Stimulated activated naive CD4-positive, alpha-beta T cell treated with Interleukin-2 at 50 U/mL for 16 hours (primary cell): ENCODE data around the gene RETREG3.
"Not testable (repeated sequence)": the region's sequence is repeated elsewhere in the genome, so short reads cannot be mapped to it uniquely, and the experiment has no call there.

Source experiments
- DNase-seq: peaks from one replicate; lab custom pipeline; 2025; lab: John Stamatoyannopoulos, UW

Gene RETREG3

DNA sequence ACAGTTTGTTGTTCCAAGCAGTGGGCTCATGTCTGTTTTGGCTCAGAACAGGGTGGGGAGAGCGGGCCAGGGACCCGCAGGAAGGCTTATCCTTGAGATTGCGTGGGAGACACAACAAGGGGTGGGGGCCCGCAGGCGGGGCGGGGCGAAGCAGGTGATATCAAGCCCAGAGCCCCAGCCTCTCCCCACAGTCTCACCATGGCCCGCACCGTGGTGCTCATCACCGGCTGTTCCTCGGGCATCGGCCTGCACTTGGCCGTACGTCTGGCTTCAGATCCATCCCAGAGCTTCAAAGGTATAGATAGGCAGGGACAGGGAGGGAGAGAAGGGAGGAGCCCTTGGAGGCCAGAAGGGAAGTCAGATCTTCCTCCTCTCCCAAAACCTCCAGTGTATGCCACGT, 56.4 kb downstream of the RETREG3 start, which contains the start of gene HSD17B1:
Gene HSD17B1, plus strand, starts transcription at position 188 of the 400 bp plus-strand sequence. Its CDS starts 11 bp downstream, at position 199.
- not testable (repeated sequence) for DNase-seq

DNA sequence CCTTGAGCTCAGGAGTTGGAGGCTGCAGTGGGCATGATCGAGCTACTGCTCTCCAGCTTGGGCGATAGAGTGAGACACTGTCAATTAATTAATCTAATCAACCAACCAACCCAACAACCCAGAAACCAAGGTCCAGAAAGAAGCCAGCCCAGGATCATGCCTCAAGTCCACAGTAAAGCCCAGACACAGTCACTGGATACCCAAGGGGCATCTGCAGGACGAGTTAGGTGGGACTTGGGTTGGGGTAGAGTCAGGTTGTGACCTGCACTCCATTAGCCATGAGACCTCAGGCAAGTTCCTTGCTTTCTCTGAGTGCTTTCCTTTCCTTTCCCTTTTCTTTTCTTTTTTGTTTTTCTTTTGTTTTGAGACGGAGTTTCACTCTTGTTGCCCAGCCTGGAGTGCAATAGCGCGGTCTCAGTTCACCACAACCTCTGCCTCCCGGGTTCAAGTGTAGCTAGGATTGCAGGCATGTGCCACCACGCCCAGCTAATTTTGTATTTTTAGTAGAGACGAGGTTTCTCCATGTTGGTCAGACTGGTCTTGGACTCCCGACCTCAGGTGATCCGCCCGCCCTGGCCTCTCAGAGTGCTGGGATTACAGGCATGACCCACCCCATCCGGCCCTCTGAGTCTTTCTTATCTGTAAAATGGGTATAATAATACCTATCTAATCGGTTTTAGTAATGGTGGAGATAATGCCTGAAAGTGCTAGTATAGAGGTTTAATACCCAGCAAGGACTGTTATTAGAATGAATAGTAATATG, 60.0 kb downstream of the RETREG3 start:
- no peak for DNase-seq

DNA sequence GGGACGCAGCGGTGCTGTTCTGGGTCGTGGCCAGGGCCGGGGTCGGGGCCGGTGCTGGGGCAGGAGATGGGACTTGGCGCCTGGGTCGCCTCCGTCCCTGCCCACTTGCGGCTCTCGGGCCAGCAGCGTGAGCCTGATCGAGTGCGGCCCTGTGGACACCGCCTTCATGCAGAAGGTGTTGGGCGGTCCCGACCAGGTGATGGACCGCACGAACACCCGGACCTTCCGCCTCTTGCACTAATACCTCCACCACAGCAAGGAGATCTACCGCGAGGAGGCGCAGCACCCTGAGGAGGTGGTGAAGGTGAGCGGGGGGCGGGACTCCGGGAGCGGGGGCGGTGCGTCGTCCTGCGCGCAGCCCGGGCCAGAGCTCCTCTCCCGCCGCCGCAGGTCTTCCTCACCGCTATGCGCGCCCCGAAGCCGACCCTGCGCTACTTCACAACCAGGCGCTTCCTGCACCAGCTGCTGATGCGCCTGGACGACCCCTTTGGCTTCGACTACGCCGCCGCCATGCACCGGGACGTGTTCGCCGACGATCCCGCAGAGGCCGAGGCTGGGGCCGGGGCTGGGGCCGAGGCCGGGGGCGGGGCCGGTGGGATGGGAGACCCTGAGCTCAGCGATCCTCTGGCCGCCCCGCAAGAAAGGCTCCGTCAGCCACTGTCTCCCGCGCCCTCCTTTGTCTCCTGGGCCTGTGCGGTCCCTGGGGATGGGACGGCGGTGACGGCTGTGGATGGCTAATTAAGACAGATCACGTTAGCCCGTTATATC, 60.9 kb downstream of the RETREG3 start:
- peak; percentile 75 for DNase-seq

DNA sequence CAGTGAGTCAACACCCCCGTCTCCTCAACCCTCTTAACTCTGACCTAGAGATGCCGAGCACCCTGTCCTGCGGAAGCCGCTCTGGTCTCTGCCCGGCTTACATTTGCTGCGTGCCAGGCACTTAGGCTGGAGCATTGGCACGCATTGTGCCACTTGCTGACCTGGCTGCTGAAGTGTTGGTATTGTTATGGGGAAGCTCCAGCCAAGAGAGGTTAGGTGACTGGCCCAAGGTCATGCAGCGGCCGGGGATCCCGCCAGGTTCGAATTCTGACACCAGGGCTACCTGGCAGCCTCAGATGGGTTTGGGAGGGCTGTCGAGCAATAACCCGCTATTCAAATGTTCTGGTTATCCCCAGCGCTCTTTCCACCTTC, 61.5 kb downstream of the RETREG3 start:
- no peak for DNase-seq

DNA sequence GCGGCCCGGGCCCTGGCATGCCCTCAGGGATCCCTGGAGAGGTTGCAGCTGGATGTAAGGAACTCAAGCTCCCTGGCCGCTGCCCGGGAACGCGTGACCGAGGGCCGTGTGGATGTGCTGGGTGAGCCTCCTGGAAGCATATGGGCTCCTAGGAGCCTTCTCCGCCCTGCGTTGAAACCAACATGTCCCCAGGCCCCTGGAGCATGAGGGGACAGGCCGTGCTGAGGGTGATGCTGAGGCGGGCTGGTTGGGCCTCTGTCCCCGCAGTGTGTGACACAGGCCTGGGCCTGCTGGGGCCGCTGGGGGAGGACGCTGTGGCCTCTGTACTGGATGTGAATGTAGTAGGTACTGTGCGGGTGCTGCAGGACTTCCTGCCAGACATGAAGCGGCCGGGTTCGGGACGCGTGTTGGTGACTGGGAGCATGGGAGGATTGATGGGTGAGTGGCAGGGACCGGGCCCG, 62.1 kb downstream of the RETREG3 start:
- DNase-seq: no peak

DNA sequence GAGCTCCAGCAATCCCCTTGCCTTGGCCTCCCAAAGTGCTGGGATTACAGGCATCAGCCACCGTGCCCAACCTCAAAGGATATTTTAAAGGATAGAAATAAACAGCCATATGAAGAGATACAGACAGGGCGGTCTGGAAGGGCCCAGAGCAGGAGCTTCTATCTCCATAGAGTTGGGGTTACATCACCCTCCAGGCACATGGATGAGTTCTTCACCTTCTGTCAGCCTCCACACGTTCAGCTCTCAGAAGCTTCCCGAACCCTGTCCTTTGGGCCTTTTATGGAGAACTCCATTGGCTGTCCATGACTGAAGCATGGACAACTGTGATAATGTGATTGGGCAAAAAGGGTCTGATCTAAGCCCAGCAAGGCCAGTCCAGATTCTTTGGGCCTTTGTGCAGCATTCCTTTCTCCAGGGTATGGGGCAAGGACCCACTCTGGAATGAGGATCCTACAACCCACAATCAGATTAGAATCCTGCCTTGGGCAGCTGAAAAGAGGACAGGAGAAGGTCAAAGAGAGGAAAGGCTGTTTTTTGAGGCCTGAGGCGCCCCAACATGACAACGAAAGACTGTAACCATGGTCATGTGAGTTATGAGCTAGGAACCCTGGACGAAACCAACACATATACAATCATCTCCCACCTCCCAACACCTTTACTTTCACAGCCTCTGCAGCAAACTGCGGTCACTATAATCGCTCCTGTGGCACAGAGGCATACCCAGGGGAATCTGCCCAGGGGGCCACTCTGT, 63.2 kb downstream of the RETREG3 start:
- DNase-seq: not testable (repeated sequence)

DNA sequence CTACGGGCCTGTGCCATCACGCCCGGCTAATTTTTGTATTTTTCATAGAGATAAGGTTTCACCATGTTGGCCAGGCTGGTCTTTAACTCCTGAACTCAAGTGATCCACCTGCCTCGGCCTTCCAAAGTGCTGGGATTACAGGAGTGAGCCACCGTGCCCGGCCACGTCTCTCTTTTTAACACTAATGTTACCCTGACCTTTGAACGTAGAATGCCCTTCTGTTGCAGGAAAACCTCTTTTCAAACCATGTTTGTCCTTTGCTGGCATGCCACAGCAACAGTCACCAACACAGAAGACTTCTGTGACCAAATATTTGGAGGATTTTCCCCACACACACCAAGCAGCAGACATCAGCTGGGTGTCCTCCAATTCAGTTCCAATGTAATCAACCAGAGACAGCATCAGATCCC, 64.3 kb downstream of the RETREG3 start:
- no peak for DNase-seq

DNA sequence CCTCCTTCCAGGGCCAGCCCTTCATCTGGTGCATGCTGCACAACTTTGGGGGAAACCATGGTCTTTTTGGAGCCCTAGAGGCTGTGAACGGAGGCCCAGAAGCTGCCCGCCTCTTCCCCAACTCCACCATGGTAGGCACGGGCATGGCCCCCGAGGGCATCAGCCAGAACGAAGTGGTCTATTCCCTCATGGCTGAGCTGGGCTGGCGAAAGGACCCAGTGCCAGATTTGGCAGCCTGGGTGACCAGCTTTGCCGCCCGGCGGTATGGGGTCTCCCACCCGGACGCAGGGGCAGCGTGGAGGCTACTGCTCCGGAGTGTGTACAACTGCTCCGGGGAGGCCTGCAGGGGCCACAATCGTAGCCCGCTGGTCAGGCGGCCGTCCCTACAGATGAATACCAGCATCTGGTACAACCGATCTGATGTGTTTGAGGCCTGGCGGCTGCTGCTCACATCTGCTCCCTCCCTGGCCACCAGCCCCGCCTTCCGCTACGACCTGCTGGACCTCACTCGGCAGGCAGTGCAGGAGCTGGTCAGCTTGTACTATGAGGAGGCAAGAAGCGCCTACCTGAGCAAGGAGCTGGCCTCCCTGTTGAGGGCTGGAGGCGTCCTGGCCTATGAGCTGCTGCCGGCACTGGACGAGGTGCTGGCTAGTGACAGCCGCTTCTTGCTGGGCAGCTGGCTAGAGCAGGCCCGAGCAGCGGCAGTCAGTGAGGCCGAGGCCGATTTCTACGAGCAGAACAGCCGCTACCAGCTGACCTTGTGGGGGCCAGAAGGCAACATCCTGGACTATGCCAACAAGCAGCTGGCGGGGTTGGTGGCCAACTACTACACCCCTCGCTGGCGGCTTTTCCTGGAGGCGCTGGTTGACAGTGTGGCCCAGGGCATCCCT, 65.7 kb downstream of the RETREG3 start:
- no peak for DNase-seq

DNA sequence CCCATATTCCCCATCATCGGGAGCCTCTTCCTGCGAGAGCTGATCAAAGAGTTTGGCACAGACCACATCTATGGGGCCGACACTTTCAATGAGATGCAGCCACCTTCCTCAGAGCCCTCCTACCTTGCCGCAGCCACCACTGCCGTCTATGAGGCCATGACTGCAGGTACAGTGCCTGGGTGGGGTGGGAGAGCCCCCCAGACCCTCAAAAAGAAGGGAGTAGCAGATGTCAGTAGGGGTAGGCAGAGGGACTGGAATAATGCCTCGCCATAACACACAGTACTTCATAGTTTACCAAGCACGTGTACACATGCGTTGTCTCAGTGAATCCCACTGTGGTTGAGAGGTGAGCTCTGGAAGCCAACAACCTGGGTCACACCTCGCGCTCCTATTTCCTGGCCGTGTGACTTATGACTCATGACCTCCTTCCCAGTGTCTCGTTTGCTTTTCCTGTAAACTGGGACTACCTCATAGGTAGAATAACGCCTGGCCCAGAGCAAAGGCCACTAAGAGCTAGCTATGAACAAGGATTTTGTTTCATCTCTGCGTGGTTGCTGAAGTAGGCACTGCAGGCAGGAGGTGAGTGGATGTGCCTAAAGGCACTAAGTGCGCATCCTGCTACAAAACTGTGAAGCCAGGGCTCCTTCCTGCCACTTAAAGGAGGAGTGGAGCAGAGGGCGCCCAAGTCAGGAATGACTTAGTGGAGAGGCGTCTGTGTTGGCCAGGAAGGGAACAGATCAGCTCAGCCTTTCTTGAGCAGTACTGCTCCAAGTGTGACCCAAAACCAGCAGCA, 67.9 kb downstream of the RETREG3 start:
- DNase-seq: no peak

DNA sequence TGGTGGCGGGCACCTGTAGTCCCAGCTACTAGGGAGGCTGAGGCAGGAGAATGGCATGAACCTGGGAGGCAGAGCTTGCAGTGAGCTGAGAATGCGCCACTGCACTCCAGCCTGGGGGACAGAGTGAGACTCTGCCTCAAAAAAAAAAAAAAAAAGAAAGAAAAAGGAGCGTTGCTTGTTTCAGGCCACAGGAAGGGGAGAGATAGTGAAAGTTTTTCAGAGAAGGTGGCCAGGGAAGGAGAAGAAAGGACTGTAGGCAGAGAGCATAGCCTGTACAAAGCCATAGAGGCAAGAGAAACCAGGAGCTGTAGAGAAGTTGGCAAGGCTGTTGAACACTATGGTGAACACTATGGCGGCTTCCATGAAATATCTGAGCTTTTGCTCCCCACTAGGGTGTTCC, 68.6 kb downstream of the RETREG3 start:
- DNase-seq: not testable (repeated sequence)

DNA sequence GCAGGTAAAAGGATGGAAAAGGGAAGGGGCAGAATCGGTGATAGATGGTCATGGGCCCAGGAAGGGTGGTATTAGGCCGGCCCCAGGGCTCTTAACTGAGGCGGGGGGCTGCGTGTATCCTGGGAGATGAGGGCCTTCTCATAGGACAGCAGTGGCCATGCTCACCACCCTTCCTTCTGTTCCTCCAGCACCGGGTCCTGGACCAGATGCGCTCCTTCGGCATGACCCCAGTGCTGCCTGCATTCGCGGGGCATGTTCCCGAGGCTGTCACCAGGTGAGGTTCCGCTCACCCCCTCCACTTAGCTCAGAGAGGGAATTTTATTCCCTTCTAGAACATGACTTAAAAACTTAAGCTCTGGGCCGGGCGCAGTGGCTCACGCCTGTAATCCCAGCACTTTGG, 70.7 kb downstream of the RETREG3 start:
- DNase-seq: no peak

DNA sequence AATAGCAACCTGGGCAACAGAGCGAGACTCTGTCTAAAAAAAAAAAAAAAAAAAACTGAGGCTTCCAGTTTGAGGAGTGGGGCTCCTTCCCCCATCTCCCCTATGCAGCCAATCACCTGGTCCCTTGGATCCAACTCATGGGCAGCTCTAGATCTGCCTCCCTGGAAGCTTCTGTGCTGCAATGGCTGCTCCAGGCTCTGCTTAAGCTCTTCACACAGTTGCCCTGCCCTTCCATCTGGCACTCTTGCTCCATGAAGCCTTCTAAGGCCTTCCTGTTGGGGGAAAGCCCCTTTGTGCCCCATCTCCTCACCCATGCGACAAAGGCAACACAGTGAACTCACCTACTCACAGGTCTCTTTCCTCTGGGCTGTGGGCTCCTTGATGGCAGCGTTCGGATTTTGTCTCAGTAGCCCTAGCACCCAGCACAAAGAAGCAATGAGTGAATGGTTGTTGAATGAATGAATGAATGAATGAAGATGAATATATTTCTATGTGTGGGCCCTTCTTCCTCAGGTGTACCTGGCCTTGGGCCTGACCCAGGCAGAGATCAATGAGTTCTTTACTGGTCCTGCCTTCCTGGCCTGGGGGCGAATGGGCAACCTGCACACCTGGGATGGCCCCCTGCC, 71.2 kb downstream of the RETREG3 start:
- DNase-seq: no peak

DNA sequence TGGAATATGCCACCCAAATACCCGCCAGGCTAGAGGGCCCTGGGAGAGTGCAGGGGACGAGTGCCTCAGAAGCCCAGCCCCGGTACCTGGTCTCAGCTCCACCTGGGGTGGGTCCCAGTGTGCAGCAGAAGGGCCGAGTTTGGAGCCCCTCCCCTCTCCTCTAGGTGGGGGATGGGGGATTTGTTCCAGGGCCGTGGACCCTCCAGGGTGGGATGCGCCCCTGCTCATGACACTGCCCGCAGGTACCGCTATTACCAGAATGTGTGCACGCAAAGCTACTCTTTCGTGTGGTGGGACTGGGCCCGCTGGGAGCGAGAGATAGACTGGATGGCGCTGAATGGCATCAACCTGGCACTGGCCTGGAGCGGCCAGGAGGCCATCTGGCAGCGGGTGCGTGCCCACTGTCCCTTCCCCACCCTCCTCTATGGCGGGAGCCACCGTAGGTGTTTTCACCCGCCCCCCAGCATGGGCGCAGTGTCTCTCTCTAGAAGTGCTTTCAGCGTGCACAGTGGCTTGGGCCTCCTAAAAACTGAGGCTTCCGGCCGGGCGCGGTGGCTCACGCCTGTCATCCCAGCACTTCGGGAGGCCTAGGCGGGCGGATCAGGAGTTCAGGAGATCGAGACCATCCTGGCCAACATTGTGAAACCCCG, 71.9 kb downstream of the RETREG3 start:
- DNase-seq: no peak

DNA sequence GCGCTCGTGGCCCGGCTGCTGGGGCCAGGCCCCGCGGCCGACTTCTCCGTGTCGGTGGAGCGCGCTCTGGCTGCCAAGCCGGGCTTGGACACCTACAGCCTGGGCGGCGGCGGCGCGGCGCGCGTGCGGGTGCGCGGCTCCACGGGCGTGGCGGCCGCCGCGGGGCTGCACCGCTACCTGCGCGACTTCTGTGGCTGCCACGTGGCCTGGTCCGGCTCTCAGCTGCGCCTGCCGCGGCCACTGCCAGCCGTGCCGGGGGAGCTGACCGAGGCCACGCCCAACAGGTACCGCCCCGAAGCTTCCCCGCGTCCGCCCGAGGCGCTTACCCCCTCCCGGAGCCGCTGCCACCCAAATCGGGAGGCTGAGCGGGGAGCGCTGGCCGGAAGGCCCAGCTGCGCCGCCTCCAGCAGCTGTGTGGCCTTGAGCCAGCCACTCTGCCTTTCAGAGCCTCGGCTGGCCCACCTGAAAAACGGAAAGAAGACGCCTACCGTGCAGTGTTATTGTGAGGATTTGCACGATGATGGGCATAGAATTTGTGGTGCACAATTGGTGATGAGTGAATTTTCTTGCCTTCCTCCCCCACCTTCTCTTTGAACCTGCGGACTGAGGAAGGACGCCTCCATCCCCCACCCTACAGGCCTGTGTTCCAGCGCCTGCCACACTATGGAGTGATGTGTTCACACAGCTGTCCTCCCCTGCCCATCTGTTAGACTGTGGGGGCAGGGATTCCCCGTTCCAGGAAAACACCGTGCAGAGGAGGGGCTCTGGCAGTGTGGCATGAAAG, 72.6 kb downstream of the RETREG3 start:
- DNase-seq: peak; percentile 68

DNA sequence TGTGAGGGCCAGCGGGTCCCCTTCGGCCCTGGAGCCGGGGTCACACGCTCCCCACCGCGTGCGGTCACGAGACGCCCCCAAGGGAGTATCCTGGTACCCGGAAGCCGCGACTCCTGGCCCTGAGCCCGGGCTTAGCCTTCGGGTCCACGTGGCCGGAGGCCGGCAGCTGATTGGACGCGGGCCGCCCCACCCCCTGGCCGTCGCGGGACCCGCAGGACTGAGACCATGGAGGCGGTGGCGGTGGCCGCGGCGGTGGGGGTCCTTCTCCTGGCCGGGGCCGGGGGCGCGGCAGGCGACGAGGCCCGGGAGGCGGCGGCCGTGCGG, 73.2 kb downstream of the RETREG3 start, which contains the start of gene NAGLU:
Gene NAGLU, plus strand, starts transcription at position 194 of the 324 bp plus-strand sequence. Its CDS starts 32 bp downstream, at position 226.
- DNase-seq: peak; percentile 75

DNA sequence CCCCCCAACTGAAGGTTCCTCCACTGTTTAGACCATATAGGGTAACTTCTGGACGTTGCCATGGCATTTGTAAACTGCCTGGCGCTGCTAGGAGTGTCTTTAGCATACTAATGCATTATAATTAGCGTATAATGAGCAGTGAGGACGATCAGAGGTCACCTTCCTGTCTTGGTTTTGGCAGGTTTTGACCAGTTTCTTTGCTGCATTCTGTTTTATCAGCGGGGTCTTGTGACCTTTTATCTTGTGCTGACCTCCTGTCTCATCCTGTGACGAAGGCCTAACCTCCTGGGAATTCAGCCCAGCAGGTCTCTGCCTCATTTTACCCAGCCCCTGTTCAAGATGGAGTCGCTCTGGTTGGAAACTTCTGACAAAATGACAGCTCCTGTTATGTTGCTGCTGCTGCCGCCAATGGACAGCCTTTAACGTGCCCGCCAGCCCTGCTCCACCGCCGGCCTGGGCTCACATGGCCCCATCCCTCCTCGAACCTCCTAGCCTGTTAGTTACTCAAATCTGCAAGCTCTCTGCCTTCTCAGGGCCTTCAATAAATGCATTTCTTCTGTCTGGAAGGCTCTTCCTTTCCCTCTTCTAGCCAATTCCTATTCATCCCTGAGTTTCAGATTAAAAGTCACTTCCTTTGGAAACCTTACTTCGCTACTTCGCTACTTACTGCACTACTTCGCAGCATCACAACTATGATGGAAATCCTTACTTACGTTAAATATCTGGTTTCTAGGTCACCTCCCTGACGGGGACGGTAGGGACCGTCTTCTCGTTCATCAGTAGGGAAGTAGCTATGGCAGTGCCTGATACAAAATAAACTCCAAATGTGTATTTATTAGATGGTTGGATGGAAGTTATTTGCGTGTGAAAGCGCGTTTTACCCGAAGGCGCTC, 73.8 kb downstream of the RETREG3 start:
- DNase-seq: no peak

DNA sequence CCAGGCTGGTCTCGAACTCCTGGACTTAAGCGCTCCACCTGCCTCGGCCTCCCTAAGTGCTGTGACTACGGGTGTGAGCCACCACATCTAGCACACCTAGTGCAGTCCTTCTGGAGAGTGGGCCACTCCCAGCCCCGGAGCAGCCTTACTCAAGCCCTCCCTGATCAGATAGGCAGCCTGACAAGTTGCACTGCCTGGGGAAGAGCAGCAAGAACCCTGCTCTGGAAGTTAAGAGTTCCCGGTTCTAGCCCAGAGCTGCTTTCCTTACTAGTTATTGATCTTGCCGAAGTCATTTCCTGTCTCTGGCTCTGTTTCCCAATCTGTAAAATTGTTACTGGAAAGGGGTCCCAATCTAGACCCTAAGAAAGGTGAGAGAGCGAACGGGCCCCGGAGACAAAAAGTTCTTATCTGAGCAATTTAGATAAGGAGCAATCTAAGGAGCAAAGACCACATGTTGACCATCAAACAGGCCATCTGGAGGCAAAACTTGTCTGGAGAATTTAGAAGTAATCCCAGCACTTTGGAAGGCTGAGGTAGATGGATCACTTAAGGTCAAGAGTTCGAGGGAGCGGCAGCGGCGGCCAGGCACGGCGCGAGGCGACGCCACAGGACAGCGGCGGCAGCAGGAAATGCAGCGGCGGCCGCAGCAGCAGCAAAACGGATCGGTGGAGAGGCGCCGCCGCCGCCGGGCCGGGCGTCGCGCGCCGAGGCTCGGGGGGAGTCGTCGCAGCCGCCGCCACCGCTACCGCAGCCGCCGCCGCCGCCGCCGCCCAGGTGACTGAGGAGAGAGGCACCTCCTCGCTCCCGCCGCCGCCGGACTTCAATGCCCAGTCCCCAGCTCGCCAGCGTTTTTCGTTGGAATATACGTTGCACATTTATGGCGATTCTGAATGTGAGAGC, 77.5 kb downstream of the RETREG3 start:
- DNase-seq: peak; percentile 36
